ENCODE results near the gene TM9SF2.
"Not testable (repeated sequence)": the region's sequence is repeated elsewhere in the genome, so short reads cannot be mapped to it uniquely, and the experiment has no call there.

TM9SF2 gene

GRCh38 chr13:99540530-99540929 lies 39.3 kb downstream of the TM9SF2 start:
- DNase-seq = no peak

- no peak for DNase-seq
Observed at GRCh38 chr13:99542788-99543406, 41.6 kb downstream of the TM9SF2 start.

- no peak for DNase-seq
Observed at GRCh38 chr13:99545361-99545760, 44.1 kb downstream of the TM9SF2 start.

- DNase-seq = no peak
Observed at GRCh38 chr13:99545979-99546378, 44.7 kb downstream of the TM9SF2 start.

GRCh38 chr13:99546878-99547277 lies 45.6 kb downstream of the TM9SF2 start:
- DNase-seq = no peak

GRCh38 chr13:99548448-99548847 lies 47.2 kb downstream of the TM9SF2 start:
- DNase-seq = peak in 1 of 2 donors; percentile 4

- no peak for DNase-seq
Observed at GRCh38 chr13:99553033-99553432, 51.8 kb downstream of the TM9SF2 start.

- no peak for DNase-seq
Observed at GRCh38 chr13:99555149-99555548, 53.9 kb downstream of the TM9SF2 start.

GRCh38 chr13:99556867-99557443 lies 55.7 kb downstream of the TM9SF2 start:
- DNase-seq = no peak

- DNase-seq = no peak
Observed at GRCh38 chr13:99558570-99559180, 57.4 kb downstream of the TM9SF2 start.

- DNase-seq = no peak
Observed at GRCh38 chr13:99559560-99559959, 58.3 kb downstream of the TM9SF2 start.

GRCh38 chr13:99563404-99563803 lies 62.1 kb downstream of the TM9SF2 start:
- DNase-seq = no peak

GRCh38 chr13:99564386-99564785 lies 63.1 kb downstream of the TM9SF2 start:
- no peak for DNase-seq

GRCh38 chr13:99565478-99566124 lies 64.3 kb downstream of the TM9SF2 start:
- DNase-seq = no peak

- DNase-seq = no peak
Observed at GRCh38 chr13:99566125-99567083, 65.1 kb downstream of the TM9SF2 start.

GRCh38 chr13:99568901-99569300 lies 67.6 kb downstream of the TM9SF2 start:
- not testable (repeated sequence) for DNase-seq

GRCh38 chr13:99572131-99572530 lies 70.9 kb downstream of the TM9SF2 start:
- no peak for DNase-seq

- no peak for DNase-seq
Observed at GRCh38 chr13:99572921-99573320, 71.6 kb downstream of the TM9SF2 start.

GRCh38 chr13:99575376-99576120 lies 74.3 kb downstream of the TM9SF2 start:
- no peak for DNase-seq

GRCh38 chr13:99577934-99578917 lies 77.0 kb downstream of the TM9SF2 start:
- DNase-seq = peak in 1 of 2 donors; percentile 50

Measured in hippocampal formation (tissue), 2 donors.